ENCODE measurements around the gene SELPLG.

SELPLG gene

DNA sequence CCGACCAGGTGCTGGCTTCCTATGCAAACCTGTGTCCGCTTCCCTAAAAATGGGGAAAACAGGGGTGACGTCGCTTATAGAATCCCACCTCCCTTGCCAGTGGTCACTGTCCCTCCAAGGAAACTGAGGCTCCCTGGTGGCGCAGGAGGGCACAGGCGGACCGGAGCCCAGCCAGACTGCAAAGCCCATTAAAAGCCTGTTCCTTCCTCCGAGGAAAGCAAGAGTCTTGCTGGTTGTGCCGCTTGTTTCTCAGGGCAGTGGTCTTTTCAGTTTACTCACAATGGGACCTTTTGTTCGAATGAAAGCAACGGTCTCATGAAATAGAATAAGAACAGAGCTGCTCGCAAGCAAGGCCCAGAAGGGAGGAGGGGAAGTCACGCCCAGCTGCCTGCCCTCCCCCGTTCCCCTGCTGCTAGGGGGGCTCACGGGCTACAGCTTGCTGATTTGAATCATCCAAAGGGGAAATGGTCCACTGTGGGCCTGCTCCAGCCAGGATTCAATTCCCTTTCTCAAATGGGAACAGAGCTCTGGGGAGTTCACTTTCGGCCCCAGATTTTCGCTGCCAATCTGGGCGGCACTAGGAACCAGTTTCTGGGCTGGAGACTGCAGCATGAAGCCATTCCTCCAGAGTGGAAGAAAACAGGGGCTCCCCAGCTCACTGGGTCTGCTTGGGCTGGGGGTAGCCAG, 4.6 kb upstream of the SELPLG start:
- TF ChIP-seq, protein P1, sequence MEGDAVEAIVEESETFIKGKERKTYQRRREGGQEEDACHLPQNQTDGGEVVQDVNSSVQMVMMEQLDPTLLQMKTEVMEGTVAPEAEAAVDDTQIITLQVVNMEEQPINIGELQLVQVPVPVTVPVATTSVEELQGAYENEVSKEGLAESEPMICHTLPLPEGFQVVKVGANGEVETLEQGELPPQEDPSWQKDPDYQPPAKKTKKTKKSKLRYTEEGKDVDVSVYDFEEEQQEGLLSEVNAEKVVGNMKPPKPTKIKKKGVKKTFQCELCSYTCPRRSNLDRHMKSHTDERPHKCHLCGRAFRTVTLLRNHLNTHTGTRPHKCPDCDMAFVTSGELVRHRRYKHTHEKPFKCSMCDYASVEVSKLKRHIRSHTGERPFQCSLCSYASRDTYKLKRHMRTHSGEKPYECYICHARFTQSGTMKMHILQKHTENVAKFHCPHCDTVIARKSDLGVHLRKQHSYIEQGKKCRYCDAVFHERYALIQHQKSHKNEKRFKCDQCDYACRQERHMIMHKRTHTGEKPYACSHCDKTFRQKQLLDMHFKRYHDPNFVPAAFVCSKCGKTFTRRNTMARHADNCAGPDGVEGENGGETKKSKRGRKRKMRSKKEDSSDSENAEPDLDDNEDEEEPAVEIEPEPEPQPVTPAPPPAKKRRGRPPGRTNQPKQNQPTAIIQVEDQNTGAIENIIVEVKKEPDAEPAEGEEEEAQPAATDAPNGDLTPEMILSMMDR (IDR thresholded peaks at IDR 0.05), result no peak

DNA sequence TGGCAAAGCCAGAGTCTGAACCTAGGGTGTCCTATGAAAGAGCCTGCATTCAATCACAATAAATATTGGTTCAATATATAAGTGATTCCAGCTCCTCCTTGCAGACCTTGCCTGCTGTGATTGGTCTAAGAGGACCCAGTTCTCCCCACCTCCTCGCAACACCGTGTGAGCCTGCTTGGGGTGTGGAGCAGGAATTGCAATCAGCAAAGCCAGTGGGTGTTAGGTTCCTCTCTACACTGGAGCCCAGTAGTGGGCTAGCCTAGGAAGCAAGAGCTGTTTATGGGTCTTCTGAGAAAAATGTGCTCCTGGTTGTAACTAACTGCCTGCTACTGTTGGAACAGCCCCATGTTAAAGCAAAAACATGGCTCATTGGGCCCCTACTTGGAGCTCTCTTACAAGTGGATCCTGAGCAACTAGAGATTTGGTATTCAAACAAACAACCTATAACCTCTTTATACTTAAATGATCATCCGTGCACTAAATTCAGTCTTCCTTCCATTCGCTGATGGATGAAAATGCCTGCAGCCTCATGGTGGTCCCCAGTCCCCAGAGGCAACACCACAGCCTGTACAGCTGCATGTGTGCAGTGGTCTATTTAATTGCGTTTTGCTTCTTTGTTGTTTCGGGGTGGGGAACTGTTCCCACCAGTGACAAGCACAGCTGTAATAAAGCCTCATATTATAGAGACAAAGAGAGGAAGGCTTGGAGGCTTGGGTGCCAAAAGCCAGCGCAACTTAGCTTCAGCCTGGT, 3.7 kb upstream of the SELPLG start:
- TF ChIP-seq, protein P1 (IDR thresholded peaks at IDR 0.05), result no peak

DNA sequence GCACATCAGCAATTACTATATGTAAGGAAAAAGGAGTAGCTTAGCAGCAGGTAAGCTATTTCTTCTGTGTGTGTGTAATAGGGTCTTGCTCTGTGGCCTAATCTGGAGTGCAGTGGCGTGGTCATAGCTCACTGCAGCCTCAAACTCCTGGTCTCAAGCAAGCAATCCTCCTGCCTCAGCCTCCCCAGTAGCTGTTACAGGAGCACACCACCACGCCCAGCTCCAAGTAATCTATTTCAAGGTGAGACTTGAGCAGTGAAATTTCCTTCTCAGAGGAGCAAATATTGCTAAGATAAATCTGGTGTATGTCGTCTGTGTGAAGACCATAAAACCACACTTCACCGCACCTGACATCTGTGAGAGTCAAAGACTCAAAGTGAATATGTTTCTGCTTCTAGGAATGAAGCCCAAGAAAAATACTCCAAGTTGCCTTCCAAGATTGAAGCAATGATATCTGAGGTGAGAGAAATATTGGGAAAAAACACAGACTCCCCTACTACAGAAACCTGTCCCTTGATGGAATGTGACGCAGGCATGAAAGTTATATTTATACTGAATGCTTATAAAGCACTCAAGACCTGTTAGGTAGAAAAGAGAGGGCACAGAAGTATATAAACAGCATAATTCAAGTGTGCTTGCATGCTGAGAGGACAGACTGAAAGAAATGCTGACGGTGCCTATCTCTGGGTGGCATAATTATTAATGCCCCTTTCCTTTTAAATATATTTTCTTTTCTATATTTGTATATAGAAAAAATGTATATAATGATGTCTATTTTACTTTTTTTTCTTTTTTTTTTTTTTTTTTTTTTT, 2.5 kb upstream of the SELPLG start:
- TF ChIP-seq, protein P1 (IDR thresholded peaks at IDR 0.05), result no peak

DNA sequence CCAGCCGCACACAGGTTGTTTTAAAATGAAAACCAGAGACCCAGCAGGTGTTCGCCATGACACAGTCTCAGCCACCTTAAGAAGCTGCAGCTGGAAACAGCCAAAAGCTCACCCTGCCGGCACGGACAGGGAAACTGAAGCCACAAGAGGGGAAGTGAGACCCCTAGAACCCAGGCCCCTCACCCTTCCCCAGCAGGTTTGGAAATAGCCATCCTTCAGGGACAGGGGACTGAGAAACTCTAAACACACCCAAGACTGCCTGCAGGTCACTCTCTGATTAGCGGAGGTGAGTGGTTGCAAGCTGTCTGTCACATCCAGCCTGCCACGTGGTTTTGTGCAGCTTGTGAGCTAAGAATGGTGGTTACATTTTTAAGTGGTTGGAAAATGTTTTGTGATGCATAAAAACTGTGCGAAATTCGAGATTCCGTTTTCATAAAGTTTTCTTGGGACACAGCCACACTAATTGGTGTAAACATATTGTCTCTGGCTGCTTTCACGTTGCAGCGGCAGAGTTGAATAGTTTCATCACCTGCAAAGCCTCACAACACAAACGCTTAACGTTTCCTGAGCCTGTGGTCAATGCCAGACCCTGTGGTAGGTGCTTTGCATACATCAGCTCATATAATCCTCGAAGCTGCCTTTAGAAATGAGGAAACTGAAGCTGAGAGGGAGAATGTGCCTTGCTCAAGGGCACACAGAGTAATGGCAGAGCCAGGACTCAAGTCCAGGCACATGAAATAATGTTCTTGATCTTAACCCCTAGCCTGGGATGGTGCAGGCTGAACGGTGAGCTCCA, 1.7 kb upstream of the SELPLG start:
- TF ChIP-seq, protein P1 (IDR thresholded peaks at IDR 0.05), result no peak

DNA sequence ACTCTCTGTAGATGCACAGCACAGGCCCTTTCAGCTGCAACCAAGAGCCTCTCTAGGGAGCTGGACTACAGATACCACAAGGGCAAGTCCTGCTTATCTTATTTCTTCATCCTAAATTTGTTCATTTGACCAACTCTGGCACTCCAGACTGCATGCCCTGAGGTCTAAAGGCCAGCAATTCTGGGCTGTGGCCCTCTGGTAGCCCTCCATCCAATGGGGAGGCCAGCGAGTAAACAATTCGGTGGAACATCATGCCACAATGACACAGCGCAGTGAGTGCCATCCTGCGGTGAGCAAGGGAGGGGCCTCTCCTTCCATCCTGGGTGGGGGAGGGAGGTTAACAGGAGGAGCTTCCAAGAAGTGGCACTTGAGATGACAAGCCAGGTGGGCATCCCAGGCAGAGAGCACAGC, 652 bp upstream of the SELPLG start:
- TF ChIP-seq, protein P1 (IDR thresholded peaks at IDR 0.05), result no peak

DNA sequence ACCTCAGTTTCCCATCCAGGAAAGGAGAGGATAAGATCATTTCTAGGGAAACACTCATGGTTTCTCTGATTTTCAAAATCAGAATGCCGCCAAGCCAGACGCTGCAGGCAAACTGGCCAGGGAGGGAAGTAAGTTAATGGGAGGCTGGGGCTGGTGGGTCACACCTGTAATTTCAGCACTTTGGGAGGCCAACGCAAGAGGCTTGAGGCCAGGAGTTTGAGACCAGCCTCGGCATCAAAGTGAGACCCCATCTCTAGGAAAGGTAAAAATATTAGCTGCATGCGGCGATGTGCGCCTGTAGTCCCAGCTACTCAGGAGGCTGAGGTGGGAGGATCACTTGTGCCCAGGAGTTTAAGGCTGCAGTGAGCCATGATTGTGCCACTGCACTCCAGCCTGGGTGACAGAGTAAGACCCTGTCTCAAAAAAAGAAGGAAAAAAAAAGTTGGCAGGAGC, 587 bp downstream of the SELPLG start:
- TF ChIP-seq, protein P1 (IDR thresholded peaks at IDR 0.05), result no peak
